Mucosa of gallbladder (tissue), 1 donor: ENCODE results near the gene CALM3. TPM values are rescaled to one million over a fixed set of nuclear protein-coding genes. Genes with fewer than 3 reads are reported as not detected.
"Not testable (repeated sequence)": the region's sequence is repeated elsewhere in the genome, so short reads cannot be mapped to it uniquely, and the experiment has no call there.

Source experiments
- DNase-seq: peaks from one replicate; pipeline ENCODE4 v3.0.0-alpha.2; 2020; ENCODE audit warnings: low spot score
- total RNA-seq: library from RNA; stranded (reverse); gene quantifications from one replicate; pipeline ENCODE4 v1.2.1, GENCODE V29; 2021
- donor health status: DM: no; HTN: no; CAD: no.

CALM3 gene
- total RNA-seq, 1 donor from 2014 or later: 325 TPM

- peak; percentile 85 for DNase-seq
Observed at GRCh38 chr19:46614114-46614722, 13.1 kb downstream of the CALM3 start.

GRCh38 chr19:46615966-46616365, 14.8 kb downstream of the CALM3 start:
- DNase-seq: no peak

- no peak for DNase-seq
Observed at GRCh38 chr19:46616631-46617322, 15.6 kb downstream of the CALM3 start.

GRCh38 chr19:46617601-46618000, 16.5 kb downstream of the CALM3 start:
- DNase-seq: no peak

- DNase-seq: no peak
Observed at GRCh38 chr19:46618670-46619231, 17.6 kb downstream of the CALM3 start.

DNA sequence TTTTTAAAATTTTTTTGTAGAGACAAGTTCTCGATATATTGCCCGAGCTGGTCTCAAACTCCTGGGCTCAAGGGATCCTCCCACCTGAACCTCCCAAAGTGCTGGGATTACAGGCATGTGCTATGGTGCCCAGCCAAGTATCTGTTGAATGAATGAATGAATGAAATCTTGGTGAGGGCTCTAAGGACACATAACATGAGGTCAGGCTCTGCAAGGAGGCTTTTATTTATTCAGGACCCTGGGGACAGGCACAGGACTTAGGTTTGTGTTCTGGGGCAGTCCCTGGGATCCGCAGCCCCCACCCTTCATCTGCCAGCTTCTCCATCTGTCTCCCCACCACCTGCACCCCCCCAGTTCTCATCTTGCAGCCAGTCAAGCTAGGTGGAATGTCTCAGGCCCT, 19.1 kb downstream of the CALM3 start:
- DNase-seq: no peak

GRCh38 chr19:46620716-46621115, 19.6 kb downstream of the CALM3 start:
- DNase-seq: no peak

- no peak for DNase-seq
Observed at GRCh38 chr19:46621191-46622117, 20.3 kb downstream of the CALM3 start.

GRCh38 chr19:46622118-46622446, 21.0 kb downstream of the CALM3 start:
- no peak for DNase-seq

GRCh38 chr19:46623915-46624502, 22.9 kb downstream of the CALM3 start:
- DNase-seq: no peak

DNA sequence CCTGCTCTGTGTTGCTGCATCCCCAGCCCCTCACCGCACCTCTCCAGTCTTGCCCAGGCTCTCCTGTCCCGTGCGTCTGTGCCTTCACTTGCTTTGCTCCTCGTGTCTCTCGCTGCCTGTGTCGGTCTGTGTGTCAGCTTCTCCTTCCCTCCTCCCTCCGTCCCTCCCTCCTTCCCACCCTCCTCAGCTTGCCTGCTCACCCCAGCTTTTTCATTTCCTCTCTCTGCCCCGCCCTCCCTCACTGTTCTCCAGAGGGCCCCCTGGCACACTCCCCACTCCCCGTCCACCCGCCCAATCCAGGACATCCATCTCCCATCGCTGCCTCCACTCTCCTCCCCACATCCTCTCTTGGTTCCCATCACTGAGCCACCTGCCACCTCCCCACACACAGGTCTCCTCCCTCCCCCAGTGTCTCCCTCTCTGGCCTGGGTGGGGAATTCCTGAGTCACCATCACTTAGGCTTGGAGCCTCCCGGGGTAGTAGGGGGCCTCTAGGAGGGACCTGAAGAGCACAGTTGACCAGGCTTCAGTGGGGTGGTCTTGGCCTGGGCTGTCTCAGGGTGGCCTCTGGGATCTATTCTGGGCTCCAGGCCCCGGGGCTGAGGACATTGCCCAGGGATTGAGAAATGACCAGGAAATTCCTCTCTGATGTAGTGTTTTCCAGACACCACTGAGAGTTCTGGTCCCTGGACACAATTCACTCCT, 24.0 kb downstream of the CALM3 start, which contains the start of gene PTGIR:
PTGIR (minus strand) TSS at position 132 of the 704 bp plus-strand sequence. CDS start 864 bp downstream, outside the sequence.
- peak; percentile 45 for DNase-seq

- DNase-seq: no peak
Observed at GRCh38 chr19:46625731-46626130, 24.6 kb downstream of the CALM3 start.

GRCh38 chr19:46626446-46626845, 25.3 kb downstream of the CALM3 start:
- DNase-seq: no peak

- DNase-seq: not testable (repeated sequence)
Observed at GRCh38 chr19:46628970-46629369, 27.8 kb downstream of the CALM3 start.

DNA sequence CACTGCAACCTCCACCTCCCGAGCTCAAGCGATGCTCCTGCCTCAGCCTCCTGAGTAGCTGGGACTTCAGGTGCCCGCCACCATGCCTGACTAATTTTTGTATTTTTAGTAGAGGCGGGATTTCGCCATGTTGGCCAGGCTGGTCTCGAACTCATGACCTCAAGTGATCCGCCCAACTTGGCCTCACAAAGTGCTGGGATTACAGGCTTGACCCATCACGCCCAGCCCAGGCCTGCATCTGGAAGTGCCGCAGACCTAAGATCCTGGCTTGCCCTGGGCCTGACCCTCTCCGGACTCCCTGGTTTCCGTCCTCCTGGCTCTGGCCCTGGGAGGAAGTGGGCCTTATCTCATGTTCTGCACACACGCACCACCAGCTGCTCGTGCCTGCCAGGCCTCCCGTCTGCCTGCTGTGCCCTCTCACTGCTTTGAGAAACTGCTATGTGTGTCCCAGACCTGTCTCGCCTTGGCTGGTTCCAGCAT, 28.5 kb downstream of the CALM3 start:
- no peak for DNase-seq

GRCh38 chr19:46630586-46631205, 29.6 kb downstream of the CALM3 start:
- DNase-seq: no peak

GRCh38 chr19:46631481-46631880, 30.4 kb downstream of the CALM3 start:
- DNase-seq: no peak

DNA sequence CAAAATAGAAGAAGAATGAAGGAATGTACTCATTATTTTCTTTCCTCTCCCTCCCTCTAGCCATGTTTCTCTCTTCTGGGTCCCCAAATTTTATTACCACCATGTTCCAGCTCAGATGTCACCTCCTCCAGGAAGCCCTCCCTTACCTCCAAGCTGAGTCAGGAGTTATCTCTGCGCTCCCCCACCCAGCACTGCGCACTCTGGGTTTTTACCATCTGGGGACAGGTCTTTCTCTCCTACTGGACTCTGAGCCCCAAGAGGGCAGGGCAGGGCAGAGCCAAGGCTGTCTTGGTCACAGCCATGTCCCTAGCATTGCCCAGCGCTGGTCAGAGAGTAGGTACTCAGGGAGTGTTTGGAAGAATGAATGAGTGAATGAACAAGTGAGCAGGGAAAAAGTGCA, 32.0 kb downstream of the CALM3 start:
- DNase-seq: no peak

DNA sequence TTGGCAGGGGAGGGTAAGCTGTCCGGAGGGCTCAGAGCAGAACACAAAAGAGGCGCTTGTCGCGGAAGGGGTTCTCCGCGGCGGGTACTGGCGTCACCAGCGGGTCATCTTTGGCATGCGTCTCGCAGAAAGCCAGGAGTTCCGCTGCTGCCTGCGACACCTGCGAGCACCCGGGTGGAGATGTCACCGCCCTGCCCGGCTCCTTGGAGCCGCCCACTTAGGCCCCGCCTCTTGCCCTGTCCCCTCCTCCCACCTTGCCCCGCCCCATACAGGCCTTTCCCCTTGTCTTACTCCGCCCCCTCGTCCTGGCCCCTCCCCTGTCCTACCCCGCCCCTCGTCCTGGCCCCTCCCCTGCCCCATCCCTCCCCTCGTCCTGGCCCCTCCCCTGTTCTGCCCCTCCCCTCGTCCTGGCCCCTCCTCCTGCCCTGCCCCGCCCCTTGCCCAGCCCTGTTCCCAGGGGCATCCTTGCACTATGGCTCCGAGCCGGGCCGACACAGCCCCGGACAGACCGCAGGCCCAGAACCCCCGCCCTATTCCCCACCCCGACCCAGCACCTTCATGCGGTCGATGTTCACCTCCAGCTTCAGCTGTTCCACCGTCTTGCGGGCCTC, 33.0 kb downstream of the CALM3 start:
- DNase-seq: peak; percentile 89

DNA sequence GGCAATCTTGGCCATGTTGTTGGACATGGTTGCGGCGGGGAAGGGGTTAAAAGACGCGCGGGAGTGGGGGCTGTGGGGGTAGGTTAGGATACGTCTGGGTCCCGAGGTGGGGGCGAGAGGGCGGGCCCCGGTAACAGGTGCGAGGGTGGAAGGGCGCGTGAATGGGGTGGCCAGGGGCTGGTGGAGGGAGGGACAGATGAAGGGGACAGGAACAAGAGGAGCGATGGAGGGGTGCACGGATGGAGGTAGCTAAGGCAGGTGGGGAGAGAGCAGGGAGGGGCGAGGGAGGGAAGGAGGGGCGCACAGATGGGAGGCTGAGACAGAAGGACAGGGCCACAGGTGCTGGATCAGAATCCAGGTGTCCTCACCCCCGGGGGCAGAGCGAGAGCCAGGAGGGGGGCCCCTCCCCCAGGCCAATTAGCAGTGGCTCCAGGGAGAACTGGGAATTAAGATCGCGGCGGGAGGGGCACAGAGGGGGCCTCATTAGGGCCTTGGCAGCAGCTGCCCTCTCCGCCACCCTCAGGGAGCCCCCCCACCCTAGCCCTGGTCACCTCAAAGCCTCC, 33.6 kb downstream of the CALM3 start:
- no peak for DNase-seq
